GM12878 (cell line): ENCODE data around the gene ONECUT2.

Experiments used
- CEBPB ChIP-seq, 2 experiments: fragments of 150-350 bp in 1 of 2; IDR thresholded peaks; 2 replicates each; pipeline ENCODE4 v1.6.1; 2012 to 2014; ENCODE audit warnings: low read depth in 2 of 2, low read length in 2 of 2, borderline replicate concordance in 1 of 2, inconsistent platforms in 1 of 2
- CTCF ChIP-seq, 3 experiments: IDR thresholded peaks in 2 of 3; conservative IDR thresholded peaks in 1 of 3; 2 replicates each; pipeline ENCODE4 v1.5.1; 2011; ENCODE audit warnings: low read depth in 3 of 3, low read length in 3 of 3, mild to moderate bottlenecking in 3 of 3, control low read depth in 2 of 3, moderate library complexity in 2 of 3, inconsistent platforms in 1 of 3, mixed read lengths in 1 of 3; ENCODE audit not compliant: control insufficient read depth in 2 of 3, insufficient read depth in 1 of 3; ENCODE audit errors: extremely low read depth in 1 of 3
- FOXM1 ChIP-seq: IDR thresholded peaks from 2 replicates; pipeline ENCODE4 v1.6.1; 2012; ENCODE audit warnings: low read depth, mild to moderate bottlenecking, inconsistent platforms, low read length, moderate library complexity
- MAX ChIP-seq: IDR thresholded peaks from 2 replicates; pipeline ENCODE4 v1.6.1; 2012; ENCODE audit warnings: low read depth, low read length, improper control_type of control experiment
- POLR2AphosphoS5 ChIP-seq: IDR thresholded peaks from 2 replicates; pipeline ENCODE4 v1.6.1; 2011; ENCODE audit warnings: mild to moderate bottlenecking, low read length, inconsistent platforms
- REST ChIP-seq: IDR thresholded peaks from 2 replicates; pipeline ENCODE4 v1.6.1; 2012; ENCODE audit warnings: mild to moderate bottlenecking, low read depth, low read length
- SRF ChIP-seq, 2 experiments: IDR thresholded peaks; 2 replicates each; pipeline ENCODE4 v1.6.1; 2011; ENCODE audit warnings: low read depth in 2 of 2, low read length in 2 of 2, mild to moderate bottlenecking in 1 of 2, moderate library complexity in 1 of 2
- ZBTB33 ChIP-seq: fragments of 450-650 bp; IDR thresholded peaks from 2 replicates; pipeline ENCODE4 v1.6.1; 2017; ENCODE audit warnings: mild to moderate bottlenecking
- TF ChIP-seq, protein P1 (sequence below): fragments of 450-650 bp; IDR thresholded peaks from 2 replicates; pipeline ENCODE4 v1.6.1; 2017; ENCODE audit warnings: mild to moderate bottlenecking, low read depth, inconsistent platforms; ENCODE audit not compliant: poor library complexity, severe bottlenecking
- TF ChIP-seq, protein P2 (sequence below): IDR thresholded peaks from 2 replicates; pipeline ENCODE4 v1.6.1; 2011; ENCODE audit warnings: low read depth, mild to moderate bottlenecking, low read length, moderate library complexity, borderline replicate concordance; ENCODE audit errors: extremely low read depth

GRCh38 chr18:57390044-57390443 lies 45.1 kb upstream of the ONECUT2 start:
- TF ChIP-seq POLR2AphosphoS5 (no peak), MAX (no peak), SRF (IDR thresholded peaks at IDR 0.05; ENCODE audit: low read depth in 2 of 2, low read length in 2 of 2) (no peak), CTCF (IDR thresholded peaks at IDR 0.05 in 2 of 3, conservative IDR thresholded peaks at IDR 0.05 in 1 of 3; ENCODE audit: control insufficient read depth in 2 of 3, extremely low read depth in 1 of 3, insufficient read depth in 1 of 3, low read depth in 3 of 3, low read length in 3 of 3) (no peak), CEBPB (IDR thresholded peaks at IDR 0.05; ENCODE audit: borderline replicate concordance in 1 of 2, low read depth in 2 of 2, low read length in 2 of 2) (no peak), FOXM1 (no peak), ZBTB33 (no peak), REST (no peak)
- TF ChIP-seq, protein P1, sequence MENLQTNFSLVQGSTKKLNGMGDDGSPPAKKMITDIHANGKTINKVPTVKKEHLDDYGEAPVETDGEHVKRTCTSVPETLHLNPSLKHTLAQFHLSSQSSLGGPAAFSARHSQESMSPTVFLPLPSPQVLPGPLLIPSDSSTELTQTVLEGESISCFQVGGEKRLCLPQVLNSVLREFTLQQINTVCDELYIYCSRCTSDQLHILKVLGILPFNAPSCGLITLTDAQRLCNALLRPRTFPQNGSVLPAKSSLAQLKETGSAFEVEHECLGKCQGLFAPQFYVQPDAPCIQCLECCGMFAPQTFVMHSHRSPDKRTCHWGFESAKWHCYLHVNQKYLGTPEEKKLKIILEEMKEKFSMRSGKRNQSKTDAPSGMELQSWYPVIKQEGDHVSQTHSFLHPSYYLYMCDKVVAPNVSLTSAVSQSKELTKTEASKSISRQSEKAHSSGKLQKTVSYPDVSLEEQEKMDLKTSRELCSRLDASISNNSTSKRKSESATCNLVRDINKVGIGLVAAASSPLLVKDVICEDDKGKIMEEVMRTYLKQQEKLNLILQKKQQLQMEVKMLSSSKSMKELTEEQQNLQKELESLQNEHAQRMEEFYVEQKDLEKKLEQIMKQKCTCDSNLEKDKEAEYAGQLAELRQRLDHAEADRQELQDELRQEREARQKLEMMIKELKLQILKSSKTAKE: no peak
- TF ChIP-seq, protein P2, sequence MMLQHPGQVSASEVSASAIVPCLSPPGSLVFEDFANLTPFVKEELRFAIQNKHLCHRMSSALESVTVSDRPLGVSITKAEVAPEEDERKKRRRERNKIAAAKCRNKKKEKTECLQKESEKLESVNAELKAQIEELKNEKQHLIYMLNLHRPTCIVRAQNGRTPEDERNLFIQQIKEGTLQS: no peak
